GM12892 (cell line): ENCODE measurements around the gene SYNE3.

Experiments
- POLR2A ChIP-seq: IDR thresholded peaks from 2 replicates; pipeline ENCODE4 v1.6.1; 2011; ENCODE audit warnings: low read depth, low read length, control low read depth
- POLR2AphosphoS5 ChIP-seq: IDR thresholded peaks from 2 replicates; pipeline ENCODE4 v1.6.1; 2011; ENCODE audit warnings: low read depth, low read length, control low read depth

DNA sequence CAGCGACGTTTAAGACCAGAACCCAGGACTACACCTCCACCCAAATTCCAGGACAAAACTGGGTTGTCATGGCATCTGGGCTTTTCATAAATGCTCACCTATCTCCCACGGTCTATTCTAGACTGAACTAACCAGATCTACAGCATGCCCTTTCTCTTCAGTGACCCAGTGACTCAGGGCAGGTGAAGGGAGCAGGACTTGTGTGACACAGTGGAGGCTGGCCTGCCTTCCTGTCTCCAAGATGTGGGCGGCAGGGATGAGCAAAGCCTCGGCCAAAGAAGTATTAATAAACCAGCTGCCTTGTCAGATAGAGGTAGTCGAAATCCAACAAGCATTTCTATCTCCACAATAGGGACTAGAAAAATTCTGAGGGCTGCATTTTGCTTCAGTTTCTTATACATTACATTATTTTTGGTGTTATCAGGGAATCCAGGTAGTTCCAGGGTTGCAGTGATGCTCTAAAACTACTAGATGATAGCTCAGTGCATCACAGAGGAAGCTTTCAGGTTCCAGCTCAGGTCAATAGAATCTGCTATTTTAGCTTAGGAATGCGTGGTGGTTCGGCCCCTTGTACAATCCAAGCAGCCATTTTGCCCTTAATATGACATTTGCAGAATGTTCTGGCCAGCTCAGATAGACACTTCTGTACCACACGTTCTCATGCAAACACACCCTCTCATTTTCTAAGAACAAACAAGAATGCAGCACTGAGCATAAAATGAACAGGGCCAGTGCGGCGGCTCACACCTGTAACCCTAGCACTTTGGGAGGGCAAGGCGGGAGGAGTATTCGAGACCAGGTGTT is 14.2 kb upstream of the SYNE3 start:
- TF ChIP-seq POLR2AphosphoS5 (no peak), POLR2A (no peak)
